ENCODE measurements around the gene SNX25.
"Not testable (repeated sequence)": the region's sequence is repeated elsewhere in the genome, so short reads cannot be mapped to it uniquely, and the experiment has no call there.

The SNX25 gene

DNA sequence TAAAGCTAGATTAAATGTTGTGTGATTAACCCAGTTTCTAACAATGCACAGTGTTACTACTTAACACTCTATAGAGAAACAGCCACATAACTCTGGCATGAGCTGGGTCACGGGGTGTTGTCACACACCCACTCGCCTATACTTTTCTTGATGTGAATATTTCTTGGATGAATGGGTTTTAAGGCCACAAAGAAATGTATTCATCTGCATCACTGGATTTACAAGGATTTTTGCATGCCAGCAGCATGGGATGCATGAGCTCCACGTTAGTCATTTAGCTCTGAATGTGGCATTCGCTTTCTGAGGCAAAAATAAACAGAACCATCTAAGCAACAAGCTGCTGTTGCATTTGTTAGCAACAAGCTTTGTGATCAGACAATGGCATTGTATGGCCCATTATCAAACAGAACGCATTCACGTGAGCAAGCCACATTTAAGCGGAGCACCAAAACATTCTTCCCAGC lies 96.6 kb downstream of the SNX25 start:
- DNase-seq (ENCODE audit: low read depth) = no peak

DNA sequence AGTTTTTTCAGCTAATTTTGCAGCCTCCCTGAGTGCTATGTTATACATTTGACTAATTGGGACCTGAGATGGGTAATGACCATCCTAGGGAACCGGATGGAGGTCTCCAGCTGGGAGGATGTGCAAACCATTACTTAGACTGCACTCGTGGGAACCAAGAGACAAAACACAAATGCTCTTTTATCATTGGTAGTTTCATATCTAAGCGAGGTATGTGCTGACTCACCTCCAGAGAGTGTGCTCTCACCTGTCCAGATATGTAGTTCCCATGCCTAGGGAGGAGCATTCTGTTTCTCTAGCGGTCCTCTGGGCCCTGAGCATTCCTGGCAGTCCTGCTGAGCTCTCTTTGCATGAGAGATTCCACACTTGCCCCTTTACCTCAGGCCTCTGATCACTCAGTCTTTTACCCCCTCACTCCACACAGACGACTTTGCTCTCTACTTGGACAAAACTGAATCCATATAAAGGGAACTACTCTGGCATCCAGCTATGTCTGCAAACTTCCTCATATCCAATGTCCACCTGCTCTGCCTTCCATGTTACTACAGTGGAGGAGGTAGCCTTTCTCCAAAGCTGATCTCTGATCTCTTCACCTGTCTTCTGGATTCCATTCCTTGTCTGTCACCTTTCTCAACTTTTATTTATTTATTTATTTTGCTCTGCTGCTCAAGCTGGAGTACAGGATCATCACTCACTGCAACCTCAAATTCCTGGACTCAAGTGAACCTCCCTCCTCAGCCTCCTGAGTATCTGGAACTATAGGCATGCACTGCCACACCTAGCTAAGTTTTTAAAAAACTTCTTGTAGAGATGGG lies 97.9 kb downstream of the SNX25 start:
- DNase-seq (ENCODE audit: low read depth) = no peak

DNA sequence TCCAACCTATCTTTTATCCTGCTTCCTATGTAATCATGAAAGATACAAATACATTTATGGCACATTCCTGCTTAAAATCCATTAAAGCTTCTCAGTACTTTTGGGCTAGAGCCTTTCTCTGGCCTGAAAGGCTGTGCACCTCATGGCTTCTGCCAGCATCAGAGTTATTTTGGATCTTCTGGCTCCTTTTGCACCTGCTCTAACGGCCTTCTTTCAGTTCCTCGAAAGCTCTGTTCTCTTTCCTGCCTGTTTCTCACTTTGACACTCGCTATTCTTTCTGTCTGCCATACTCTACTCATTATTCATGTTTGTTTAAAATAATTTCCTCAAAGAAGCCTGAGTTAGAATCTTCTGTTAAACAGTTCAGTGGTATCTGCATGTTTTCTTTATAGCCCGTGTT lies 100.4 kb downstream of the SNX25 start:
- DNase-seq (ENCODE audit: low read depth) = no peak

DNA sequence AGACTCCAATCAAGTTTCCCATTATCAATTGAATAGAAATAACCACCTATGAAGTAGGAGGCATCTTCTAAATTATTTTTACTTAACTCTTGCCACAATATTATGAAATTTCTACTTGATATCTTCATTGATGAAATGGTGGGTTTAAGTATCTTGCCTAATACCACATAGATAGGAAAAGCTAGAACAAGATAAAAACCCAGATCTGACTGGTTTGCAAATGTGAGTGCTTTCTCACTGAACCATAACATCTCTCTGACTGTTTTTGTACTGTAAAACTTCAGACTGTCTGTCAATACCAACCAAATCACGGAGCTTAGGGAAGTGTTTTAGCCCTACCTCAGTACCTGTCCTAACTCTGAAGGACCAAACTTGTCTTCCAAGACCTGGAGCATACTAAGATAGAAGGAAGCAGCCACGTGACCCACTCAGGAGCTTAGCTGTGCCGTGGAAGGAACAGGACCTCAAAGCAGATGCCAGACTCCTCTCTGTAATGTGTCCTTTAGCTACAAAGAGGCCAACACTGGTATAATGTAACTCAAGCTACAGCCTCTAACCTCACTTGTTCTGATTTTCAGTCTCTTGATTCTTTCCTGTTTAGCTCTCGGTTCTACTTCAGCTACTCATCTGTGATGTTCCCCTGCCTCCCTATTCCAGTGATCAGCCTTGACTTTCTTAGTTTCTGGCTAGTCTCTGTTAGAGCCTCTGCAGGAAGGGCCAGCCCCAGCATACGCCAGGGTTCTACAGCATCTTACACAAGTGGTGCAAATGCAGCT lies 101.9 kb downstream of the SNX25 start:
- DNase-seq (ENCODE audit: low read depth) = no peak

DNA sequence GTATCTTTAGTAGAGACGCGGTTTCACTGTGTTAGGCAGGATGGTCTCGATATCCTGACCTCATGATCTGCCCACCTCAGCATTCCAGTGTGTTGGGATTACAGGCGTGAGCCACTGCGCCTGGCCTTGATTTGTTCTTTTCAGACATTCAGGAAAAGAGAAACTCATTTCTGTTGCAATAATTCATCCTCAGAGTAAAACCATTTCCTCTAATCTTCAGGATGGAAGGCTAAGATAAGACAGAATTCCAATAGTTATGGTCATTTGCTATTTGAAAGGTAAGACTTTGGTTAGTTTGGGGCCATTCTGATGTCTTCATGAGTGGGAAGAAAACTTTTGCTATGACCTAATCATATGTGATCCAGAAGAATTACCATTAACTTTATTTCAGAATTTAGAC lies 103.3 kb downstream of the SNX25 start:
- no peak for DNase-seq (ENCODE audit: low read depth)

DNA sequence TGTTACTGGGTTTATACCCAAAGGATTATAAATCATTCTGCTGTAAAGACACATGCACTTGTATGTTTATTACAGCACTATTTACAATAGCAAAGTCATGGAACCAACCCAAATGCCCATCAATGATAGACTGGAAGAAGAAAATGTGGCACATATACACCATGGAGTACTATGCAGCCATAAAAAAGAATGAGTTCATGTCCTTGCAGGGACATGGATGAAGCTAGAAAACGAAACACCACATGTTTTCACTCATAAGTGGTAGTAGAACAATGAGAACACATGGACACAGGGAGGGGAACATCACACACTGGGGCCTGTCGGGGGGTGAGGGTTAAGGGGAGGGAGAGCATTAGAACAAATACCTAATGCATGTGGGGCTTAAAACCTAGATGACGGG lies 108.1 kb downstream of the SNX25 start:
- not testable (repeated sequence) for DNase-seq (ENCODE audit: low read depth)

DNA sequence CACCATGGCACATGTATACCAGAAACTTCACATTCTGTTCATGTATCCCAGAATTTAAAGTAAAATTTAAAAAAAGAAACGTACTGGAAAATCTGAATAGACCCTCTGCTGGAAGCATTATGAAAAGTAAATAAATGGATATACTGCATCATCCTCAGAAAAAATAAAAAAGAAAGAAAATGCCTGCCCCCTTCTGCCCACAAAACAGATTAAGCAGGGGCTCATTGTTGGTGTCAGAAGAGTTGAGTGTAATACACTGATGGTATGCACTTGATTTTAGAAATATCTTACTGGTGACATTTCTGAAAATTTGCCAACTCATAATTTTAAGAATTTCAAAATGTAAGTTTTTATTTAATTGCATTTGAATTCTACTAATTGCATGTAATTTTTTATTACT lies 108.5 kb downstream of the SNX25 start:
- DNase-seq (ENCODE audit: low read depth) = no peak

DNA sequence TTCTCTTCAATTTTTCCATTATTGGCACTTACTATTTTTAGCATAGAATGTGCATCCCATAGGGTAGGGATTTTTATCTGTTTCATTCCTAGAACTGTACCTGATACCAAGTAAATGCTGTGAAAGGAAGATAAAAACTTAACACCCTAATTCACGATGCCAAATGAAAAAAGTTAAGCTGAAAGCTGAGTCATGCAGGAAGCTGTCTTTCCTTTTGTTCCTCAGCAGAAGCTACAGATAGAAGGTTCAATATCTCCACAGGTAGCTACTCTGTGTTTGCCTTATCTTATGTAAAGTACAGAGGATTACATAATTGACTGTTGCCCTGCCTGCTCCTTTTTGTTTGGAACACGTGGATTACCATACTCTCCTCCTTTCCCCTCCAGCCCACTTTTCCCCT lies 109.3 kb downstream of the SNX25 start:
- no peak for DNase-seq (ENCODE audit: low read depth)

DNA sequence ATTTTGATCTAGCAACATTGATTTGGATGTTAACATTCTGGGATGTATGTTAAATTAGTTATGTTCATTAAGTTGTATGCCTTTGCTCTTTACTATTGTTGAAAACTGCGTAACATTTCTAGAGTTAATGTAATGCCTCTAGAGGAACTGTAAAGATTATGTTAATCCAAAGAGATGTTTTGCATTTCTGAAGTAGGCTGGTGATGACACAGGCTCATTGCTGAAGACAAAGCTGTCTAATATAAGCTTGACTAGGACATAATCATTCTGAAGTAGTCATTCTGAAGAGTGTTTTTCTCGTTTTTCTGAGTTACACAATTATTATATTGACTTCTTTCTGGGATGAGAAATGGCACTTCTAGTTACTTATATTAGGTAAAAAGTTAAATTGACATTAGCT lies 113.4 kb downstream of the SNX25 start:
- DNase-seq (ENCODE audit: low read depth) = no peak

DNA sequence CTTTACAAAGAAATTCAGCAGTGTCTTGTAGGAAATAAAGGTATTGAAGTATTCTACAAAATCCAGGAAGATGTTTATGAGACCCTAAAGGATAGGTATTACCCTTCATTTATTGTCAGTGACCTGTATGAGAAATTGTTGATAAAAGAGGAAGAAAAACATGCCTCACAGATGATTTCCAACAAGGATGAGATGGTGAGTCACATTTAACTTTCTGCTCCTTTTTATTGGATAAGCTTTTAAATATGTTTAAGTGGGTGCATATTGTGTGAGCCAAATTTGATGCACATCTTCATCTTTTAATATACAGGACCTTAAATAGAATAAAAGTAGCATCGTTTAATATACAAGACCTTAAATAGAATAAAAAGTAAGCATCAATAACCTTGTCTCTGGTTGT lies 114.2 kb downstream of the SNX25 start:
- no peak for DNase-seq (ENCODE audit: low read depth)

DNA sequence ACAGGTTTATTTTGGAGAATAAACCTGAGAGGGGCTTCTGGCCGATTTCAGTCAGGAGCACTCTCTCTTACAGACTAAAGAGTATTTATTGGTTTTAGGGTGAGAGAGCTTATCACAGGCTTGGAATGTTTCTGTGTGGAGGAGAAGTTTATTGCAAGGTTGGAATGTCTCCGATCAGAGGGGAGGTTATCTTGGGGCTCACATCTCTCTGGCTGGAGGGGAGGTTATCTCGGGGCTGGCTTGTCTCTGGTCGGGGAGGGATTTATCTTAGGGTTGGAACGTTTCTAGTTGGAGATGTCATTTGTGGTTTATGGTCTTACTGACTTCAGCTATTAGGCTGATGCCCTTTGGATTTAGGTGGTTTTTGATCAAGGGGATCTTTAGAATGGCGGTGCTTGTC lies 115.0 kb downstream of the SNX25 start:
- not testable (repeated sequence) for DNase-seq (ENCODE audit: low read depth)

DNA sequence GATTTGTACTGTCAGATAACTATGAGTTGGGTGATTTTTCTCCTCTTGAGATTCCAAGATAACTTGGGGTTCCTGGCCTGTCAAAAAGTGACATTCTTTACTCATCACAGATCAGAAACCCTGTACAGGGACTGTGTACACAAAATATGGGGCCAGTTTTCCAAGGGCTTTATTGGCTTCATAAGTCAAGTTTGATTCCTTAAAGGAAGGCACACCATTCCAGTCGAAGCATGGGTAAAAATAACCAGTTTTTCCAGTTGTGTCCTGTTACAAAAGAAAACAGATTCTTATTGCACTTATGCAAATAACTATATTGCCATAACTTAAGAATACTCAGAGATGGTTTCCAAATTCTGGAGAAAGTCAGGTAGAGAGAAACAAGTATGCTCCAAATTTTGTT lies 116.3 kb downstream of the SNX25 start:
- DNase-seq (ENCODE audit: low read depth) = not testable (repeated sequence)

DNA sequence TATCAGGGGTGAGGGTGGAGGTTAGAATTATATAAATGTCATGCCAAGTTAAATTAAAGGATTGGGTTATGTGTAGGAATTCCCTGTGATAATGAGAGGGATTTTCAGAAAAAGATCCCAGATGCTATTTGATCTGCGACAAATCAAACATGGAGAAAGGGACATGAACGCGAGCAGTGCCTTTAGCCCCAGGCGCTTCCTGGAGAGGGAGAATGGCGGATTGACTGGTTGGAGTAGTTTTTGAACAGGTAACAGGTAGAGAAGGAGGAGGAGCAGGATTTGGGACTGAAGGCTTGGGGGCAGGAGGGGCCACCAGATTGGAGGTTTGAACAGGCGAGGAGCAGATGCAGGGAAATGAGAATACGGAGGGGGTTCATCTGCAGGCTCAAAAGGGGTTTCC lies 119.2 kb downstream of the SNX25 start:
- no peak for DNase-seq (ENCODE audit: low read depth)

DNA sequence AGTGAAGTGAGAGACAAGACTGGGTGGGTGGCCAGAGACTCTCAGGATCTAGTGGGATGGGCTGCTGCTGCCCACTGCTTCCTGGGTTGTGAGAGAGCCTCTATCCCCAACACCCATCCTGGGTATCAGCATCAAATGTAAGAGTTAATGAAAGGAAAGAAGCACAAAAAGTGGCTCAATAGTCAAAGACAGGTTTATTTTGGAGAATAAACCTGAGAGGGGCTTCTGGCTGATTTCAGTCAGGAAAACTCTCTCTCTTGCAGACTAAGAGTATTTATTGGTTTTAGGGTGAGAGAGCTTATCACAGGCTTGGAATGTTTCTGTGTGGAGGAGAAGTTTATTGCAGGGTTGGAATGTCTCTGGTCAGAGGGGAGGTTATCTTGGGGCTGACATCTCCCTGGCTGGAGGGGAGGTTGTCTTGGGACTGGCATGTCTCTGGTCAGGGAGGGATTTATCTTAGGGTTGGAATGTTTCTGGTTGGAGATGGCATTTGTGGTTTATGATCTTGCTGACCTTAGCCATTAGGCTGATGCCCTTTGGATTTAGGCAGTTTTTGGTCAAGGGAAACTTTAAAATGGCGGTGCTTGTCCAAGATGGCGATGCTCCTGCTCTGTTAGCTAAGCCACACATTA lies 120.6 kb downstream of the SNX25 start:
- not testable (repeated sequence) for DNase-seq (ENCODE audit: low read depth)

DNA sequence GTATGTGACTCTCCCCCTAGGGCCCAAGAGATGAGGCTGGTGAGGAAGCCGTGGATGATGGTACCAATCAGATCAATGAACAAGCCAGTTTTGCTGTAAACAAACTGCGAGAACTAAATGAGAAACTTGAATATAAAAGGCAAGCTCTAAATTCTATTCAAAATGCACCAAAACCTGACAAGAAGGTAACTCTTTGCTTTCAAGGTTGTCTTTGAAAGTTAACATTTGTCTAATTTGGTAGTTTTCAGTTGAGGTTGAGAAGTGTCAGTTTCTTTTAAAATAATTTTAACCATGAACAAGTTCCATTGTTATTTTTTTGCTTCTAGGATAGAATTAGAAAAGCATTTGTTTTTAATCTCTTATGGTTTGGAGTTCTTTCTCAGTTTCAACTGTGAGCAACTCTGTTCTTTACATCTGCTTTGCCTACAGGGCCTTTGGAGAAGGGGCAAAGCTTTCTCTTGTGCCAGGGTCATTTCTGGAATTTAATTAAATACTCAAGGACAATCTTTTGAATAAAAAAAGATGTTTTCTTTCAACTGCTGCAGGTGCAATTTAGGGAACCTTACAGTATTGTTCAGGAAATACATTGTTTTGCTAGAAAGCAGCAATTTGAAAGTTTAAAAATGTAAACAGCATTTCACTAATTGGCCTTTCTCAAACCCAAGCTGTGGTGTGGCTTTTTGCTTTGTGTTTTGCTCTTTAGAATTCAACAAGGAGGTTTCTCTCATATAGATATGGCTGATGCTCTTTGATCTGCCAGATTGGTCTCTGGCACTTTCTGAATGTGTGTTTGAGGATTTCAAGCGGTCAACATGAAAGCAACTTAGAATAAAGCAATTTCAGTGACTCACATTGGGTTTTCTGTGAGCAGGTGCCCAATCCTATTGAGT lies 123.4 kb downstream of the SNX25 start:
- DNase-seq (ENCODE audit: low read depth) = no peak

DNA sequence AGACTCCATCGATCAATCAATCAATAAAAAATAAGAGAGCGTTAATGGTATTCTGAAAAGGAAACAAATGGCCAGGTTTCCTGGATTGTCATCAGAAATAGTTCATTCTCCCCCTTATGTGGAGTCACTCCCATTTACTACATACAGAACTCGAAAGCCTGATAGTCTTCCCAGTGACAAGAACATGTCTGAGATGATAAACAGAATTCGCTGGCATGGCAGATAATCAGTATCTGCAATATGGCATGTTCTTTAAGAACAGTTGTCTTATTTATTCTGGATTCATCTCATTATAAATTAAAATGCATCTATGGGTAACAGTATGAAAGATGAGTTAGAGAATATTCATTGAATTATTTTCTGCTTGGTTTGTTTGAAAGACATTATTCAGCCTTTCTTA lies 124.9 kb downstream of the SNX25 start:
- DNase-seq (ENCODE audit: low read depth) = no peak

DNA sequence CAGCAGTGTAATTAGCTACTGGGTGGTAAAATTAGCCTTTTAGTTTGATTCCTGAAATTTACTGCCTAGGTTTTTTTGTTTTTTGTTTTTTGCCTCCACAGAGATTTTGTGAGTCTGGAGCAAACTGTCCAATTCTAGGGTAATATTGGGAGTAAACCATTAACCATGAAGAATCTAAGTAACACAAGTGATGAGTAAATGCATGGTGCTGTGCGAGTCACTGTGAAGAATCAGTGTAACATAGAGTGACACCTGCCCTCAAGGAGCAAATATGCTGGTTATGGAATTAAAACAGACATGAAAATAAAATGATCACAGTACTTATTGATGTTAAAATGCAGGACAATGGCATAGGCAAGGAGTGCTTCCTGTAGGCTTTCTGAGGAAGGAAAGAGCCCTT lies 126.2 kb downstream of the SNX25 start:
- DNase-seq (ENCODE audit: low read depth) = no peak

DNA sequence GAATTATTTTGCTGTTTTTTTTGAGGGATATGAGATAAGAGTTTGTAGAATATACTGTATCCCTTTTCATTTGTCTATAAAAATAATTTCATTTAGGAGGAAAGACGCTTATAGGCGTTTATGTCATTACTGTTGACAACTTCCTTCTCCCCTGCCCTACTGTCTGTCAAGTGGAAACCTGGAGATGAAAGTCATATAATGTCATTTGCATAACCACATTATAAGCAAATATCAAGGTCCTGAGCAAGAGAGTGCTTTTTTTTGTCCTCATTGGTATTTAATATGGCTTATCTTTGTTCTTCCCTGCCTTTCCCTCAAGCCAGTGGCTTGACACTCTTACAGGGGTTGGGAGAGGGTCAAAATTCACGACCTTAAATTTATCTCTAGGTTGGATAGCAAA lies 130.5 kb downstream of the SNX25 start:
- DNase-seq (ENCODE audit: low read depth) = no peak

DNA sequence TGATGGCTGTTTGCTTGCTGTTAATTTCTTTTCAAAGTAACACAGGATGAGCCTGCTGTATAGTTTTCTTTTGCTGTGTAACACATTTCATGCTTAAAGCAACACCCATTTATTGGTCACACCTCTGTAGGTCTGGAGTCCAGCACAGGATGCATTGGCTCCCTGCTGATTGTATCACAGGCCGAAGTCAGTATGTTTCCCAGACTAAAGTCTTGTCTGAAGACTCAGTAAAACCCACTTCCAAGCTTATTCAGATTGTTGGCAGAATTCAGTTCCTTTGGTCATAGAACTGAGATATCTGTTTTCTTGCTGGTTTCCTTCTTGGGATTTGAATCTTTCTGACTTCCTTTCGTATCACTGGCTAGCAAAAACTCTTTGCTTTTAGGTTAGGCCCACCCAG lies 132.0 kb downstream of the SNX25 start:
- DNase-seq (ENCODE audit: low read depth) = no peak

DNA sequence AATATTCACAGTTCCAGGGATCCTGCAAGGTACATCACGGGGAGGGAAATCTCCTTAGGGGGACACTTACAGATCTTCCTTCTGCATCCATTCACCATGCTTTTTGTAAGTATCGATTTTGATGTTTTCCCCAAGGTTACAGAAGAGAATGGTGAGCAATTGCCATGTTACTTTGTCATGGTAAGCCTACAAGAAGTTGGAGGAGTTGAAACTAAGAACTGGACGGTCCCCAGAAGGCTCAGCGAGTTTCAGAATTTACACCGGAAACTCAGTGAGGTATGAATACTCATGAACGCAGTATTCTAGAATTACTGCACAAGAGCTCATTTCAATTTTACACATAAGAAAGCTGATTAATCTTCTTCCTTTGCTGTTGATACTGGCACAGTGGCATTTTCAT lies 132.4 kb downstream of the SNX25 start:
- no peak for DNase-seq (ENCODE audit: low read depth)

DNA sequence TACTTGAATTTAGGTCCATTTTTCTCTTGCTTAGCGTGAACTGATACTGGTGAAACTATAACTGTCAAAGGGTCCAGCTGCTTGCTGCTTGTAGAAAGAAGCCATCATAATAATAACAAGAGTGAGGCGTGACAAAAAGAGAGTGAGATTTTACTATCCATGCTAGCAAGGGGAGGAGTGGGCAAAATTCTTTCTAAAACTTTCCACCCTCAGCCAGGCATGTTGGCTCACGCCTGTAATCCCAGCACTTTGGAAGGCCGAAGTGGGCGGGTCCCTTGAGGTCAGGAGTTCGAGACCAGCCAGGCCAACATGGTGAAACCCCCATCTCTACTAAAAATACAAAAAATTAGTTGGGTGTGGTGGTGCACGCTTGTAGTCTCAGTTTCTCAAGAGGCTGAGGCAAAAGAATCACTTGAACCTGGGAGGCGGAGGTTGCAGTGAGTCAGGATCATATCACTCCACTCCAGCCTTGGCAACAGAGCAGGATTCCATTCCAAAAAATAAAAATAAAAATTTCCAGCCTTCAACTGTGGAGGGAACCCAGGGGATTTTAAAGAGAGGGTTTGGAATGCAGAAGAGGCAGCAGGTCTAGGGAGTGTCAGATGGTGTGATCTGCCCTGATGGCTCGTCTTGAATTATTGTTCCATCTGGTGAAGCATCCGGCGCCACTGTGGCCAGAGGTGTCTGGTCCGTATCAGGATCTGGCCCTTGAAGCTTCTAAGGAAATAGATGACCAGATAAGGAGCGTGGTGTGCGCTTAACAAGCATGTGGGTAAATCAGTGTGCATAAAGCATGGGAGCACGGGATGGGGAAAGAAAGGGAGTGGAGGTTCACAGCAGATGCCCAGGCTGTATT lies 134.6 kb downstream of the SNX25 start:
- no peak for DNase-seq (ENCODE audit: low read depth)

All from stimulated activated CD8-positive, alpha-beta memory T cell treated with anti-CD3 and anti-CD28 coated beads, Interleukin-7, amount 100 ng/mL, for 24 hours (primary cell).